WTC11 (cell line): Measurements from ENCODE around the gene PRSS57. TPM values are rescaled to one million over a fixed set of nuclear protein-coding genes. Genes with fewer than 3 reads are reported as not detected.

Source experiments
- ATAC-seq: fragments of 200-7000 bp; cut with Tn5 transposase; 2 replicates; pipeline ENCODE4 v1.10.0; 2021; ENCODE audit warnings: mild to moderate bottlenecking, moderate library complexity
- CTCF ChIA-PET: fragments of 300-600 bp; sonication (Branson Sonifier 250); formaldehyde crosslinking; loops from one replicate; lab custom pipeline; 2021; ENCODE audit warnings: antibody characterized with exemption; lab: Charles Lee
- POLR2A ChIA-PET: fragments of 350-600 bp; sonication (Branson Sonifier 250); formaldehyde crosslinking; loops from one replicate; lab custom pipeline; 2021; ENCODE audit warnings: antibody characterized with exemption; lab: Charles Lee
- DNase-seq: peaks from one replicate; pipeline ENCODE4 v3.0.0; 2021; ENCODE audit warnings: low spot score
- H3K27ac Mint-ChIP-seq: 2 replicates; pipeline ENCODE4 v1.8.0; 2021; ENCODE audit warnings: mixed read lengths
- H3K27me3 Mint-ChIP-seq: 2 replicates; pipeline ENCODE4 v1.8.0; 2021; ENCODE audit warnings: low read depth, mild to moderate bottlenecking, moderate library complexity, mixed read lengths
- H3K36me3 Mint-ChIP-seq: 2 replicates; pipeline ENCODE4 v1.8.0; 2021; ENCODE audit warnings: mixed read lengths
- H3K4me1 Mint-ChIP-seq: 2 replicates; pipeline ENCODE4 v1.8.0; 2022; ENCODE audit warnings: mixed read lengths
- H3K4me3 Mint-ChIP-seq: 2 replicates; pipeline ENCODE4 v1.8.0; 2021; ENCODE audit warnings: mild to moderate bottlenecking, moderate library complexity, mixed read lengths
- H3K9me3 Mint-ChIP-seq: 2 replicates; pipeline ENCODE4 v1.8.0; 2021; ENCODE audit warnings: mixed read lengths
- AFF4 ChIP-seq: sonication (generic); formaldehyde crosslinking; IDR thresholded peaks from 2 replicates; pipeline ENCODE4 v1.8.1; 2023; ENCODE audit warnings: mild to moderate bottlenecking, missing genetic modification reagents, borderline replicate concordance
- ATF6 ChIP-seq: sonication (generic); formaldehyde crosslinking; IDR thresholded peaks from 2 replicates; pipeline ENCODE4 v1.8.1; 2023; ENCODE audit warnings: mild to moderate bottlenecking, missing genetic modification reagents
- CBFB ChIP-seq: sonication (generic); formaldehyde crosslinking; IDR thresholded peaks from 2 replicates; pipeline ENCODE4 v1.8.1; 2022; ENCODE audit warnings: mild to moderate bottlenecking, low read depth, missing genetic modification reagents
- CDX4 ChIP-seq: fragments of 250-450 bp; sonication (Bioruptor Pico); IDR thresholded peaks from 2 replicates; pipeline ENCODE4 v1.9.0; 2021; ENCODE audit warnings: moderate library complexity, mild to moderate bottlenecking, inconsistent platforms, borderline replicate concordance
- FOXK1 ChIP-seq: sonication (generic); formaldehyde crosslinking; IDR thresholded peaks from 2 replicates; pipeline ENCODE4 v1.8.0; 2022; ENCODE audit warnings: mild to moderate bottlenecking, moderate library complexity, missing genetic modification reagents
- GABPB1 ChIP-seq: sonication (generic); formaldehyde crosslinking; IDR thresholded peaks from 2 replicates; pipeline ENCODE4 v1.8.1; 2023; ENCODE audit warnings: mild to moderate bottlenecking, missing genetic modification reagents
- GRHL2 ChIP-seq: fragments of 250-450 bp; sonication (Bioruptor Pico); IDR thresholded peaks from 2 replicates; pipeline ENCODE4 v1.8.0; 2022; ENCODE audit warnings: mild to moderate bottlenecking, moderate library complexity; ENCODE audit not compliant: insufficient replicate concordance, severe bottlenecking
- GTF2I ChIP-seq: fragments of 250-450 bp; sonication (Bioruptor Pico); conservative IDR thresholded peaks from 2 replicates; pipeline ENCODE4 v1.4.0; 2021; ENCODE audit warnings: mild to moderate bottlenecking
- IRF1 ChIP-seq: sonication (generic); formaldehyde crosslinking; IDR thresholded peaks from 2 replicates; pipeline ENCODE4 v1.8.0; 2023; ENCODE audit warnings: missing genetic modification reagents
- JAZF1 ChIP-seq: fragments of 250-450 bp; sonication (Bioruptor Pico); IDR thresholded peaks from 2 replicates; pipeline ENCODE4 v1.9.0; 2021; ENCODE audit warnings: moderate library complexity, mild to moderate bottlenecking, inconsistent platforms
- NFATC4 ChIP-seq: fragments of 250-450 bp; sonication (Bioruptor Pico); IDR thresholded peaks from 2 replicates; pipeline ENCODE4 v1.9.0; 2021; ENCODE audit warnings: mild to moderate bottlenecking
- NR1H2 ChIP-seq: sonication (generic); formaldehyde crosslinking; IDR thresholded peaks from 2 replicates; pipeline ENCODE4 v1.9.0; 2021; ENCODE audit warnings: mild to moderate bottlenecking, moderate library complexity, missing genetic modification reagents
- TCF7 ChIP-seq: sonication (generic); formaldehyde crosslinking; IDR thresholded peaks from 2 replicates; pipeline ENCODE4 v1.8.0; 2022; ENCODE audit warnings: mild to moderate bottlenecking, low read depth, missing genetic modification reagents, moderate library complexity
- TEAD1 ChIP-seq: sonication (generic); formaldehyde crosslinking; IDR thresholded peaks from 2 replicates; pipeline ENCODE4 v1.8.0; 2022; ENCODE audit warnings: mild to moderate bottlenecking, missing genetic modification reagents
- USF1 ChIP-seq: sonication (generic); formaldehyde crosslinking; IDR thresholded peaks from 2 replicates; pipeline ENCODE4 v1.8.0; 2022; ENCODE audit warnings: mild to moderate bottlenecking, missing genetic modification reagents
- USF2 ChIP-seq: sonication (generic); formaldehyde crosslinking; IDR thresholded peaks from 2 replicates; pipeline ENCODE4 v1.8.1; 2023; ENCODE audit warnings: mild to moderate bottlenecking, missing genetic modification reagents, moderate library complexity
- ZMAT4 ChIP-seq: fragments of 250-450 bp; sonication (Bioruptor Pico); IDR thresholded peaks from 2 replicates; pipeline ENCODE4 v1.9.0; 2021; ENCODE audit warnings: mild to moderate bottlenecking
- ZNF138 ChIP-seq: sonication (generic); formaldehyde crosslinking; conservative IDR thresholded peaks from 2 replicates; pipeline ENCODE4 v1.8.1; 2022; ENCODE audit warnings: mild to moderate bottlenecking, moderate library complexity, missing genetic modification reagents
- ZNF423 ChIP-seq: fragments of 250-450 bp; sonication (Bioruptor Pico); IDR thresholded peaks from 2 replicates; pipeline ENCODE4 v2.1.2; 2022; ENCODE audit warnings: mild to moderate bottlenecking, moderate library complexity
- ZNF512 ChIP-seq: sonication (generic); formaldehyde crosslinking; IDR thresholded peaks from 2 replicates; pipeline ENCODE4 v1.8.1; 2022; ENCODE audit warnings: missing genetic modification reagents, borderline replicate concordance
- ZNF671 ChIP-seq: fragments of 250-450 bp; sonication (Bioruptor Pico); IDR thresholded peaks from 2 replicates; pipeline ENCODE4 v1.8.0; 2021; ENCODE audit warnings: mild to moderate bottlenecking
- ZSCAN18 ChIP-seq: fragments of 250-450 bp; sonication (Bioruptor Pico); IDR thresholded peaks from 2 replicates; pipeline ENCODE4 v2.1.2; 2022; ENCODE audit warnings: mild to moderate bottlenecking, moderate library complexity
- total RNA-seq: library from RNA; stranded (reverse); gene quantifications from 3 replicates; pipeline ENCODE4 v1.2.3, GENCODE V29; 2021

The PRSS57 gene
- total RNA-seq, 1 experiment from 2014 or later = not detected

GRCh38 chr19:690203-690602 lies 5.0 kb downstream of the PRSS57 start (continued):
- TF ChIP-seq USF1 (no peak), CBFB (CRISPR knock-in tag) (no peak), ZMAT4 (CRISPR knock-in tag) (no peak), NFATC4 (no peak), GRHL2 (CRISPR knock-in tag) (no peak), CDX4 (no peak)

- H3K4me1 Mint-ChIP-seq = no peaks in the 10 kb centered on the region
- TF ChIP-seq GTF2I (CRISPR knock-in tag) (peak; percentile 76; the same call in 1 of the 2 replicates), ZNF512 (CRISPR knock-in tag) (no peak)
- DNase-seq = no peak
- ATAC-seq = no peak
- no peaks in the 10 kb centered on the region for H3K27me3 Mint-ChIP-seq
- POLR2A ChIA-PET = no interaction called here
- no peak overlapping the region for H3K27ac Mint-ChIP-seq
- no peaks in the 10 kb centered on the region for H3K9me3 Mint-ChIP-seq
- no peaks in the 10 kb centered on the region for H3K36me3 Mint-ChIP-seq
- CTCF ChIA-PET = interaction anchor here (0.7 to 1.5 kb wide), 2 partner anchors 15 to 555 kb away, joined by 3 read pairs; no protein-coding TSS in a partner anchor
- no peak overlapping the region for H3K4me3 Mint-ChIP-seq
Observed at GRCh38 chr19:688992-689391, 6.3 kb downstream of the PRSS57 start.

- ChIA-PET CTCF (interaction anchor here (0.6 to 0.7 kb wide), 3 partner anchors 23 to 556 kb away, joined by 3 to 5 read pairs (median 4); partner anchors contain the start of gene RNF126), POLR2A (interaction anchor here (0.6 kb wide), 1 partner anchor 392 kb away, joined by 3 read pairs; no protein-coding TSS in a partner anchor)
- Mint-ChIP-seq H3K36me3 (no peaks in the 10 kb centered on the region), H3K27me3 (no peaks in the 10 kb centered on the region), H3K27ac (no peak overlapping the region), H3K4me1 (no peaks in the 10 kb centered on the region), H3K4me3 (no peak overlapping the region), H3K9me3 (no peaks in the 10 kb centered on the region)
- ATAC-seq = no peak
- DNase-seq = no peak
- no peak for TF ChIP-seq IRF1
- no peak for TF ChIP-seq ZNF671
- TF ChIP-seq GABPB1 = no peak
- no peak for TF ChIP-seq ZNF423
- no peak for TF ChIP-seq USF2 (CRISPR knock-in tag)
- no peak for TF ChIP-seq NR1H2
- no peak for TF ChIP-seq AFF4
- no peak for TF ChIP-seq TCF7 (CRISPR knock-in tag)
- TF ChIP-seq ZNF138 = no peak
- TF ChIP-seq JAZF1 (CRISPR knock-in tag) = no peak
- no peak for TF ChIP-seq ATF6
- no peak for TF ChIP-seq ZSCAN18
- TF ChIP-seq FOXK1 (CRISPR knock-in tag) = no peak
- no peak for TF ChIP-seq TEAD1
Observed at GRCh38 chr19:688214-688613, 7.0 kb downstream of the PRSS57 start.
